Bronchial epithelial cell (primary cell): ENCODE data around the gene CD3D. TPM values are rescaled to one million over a fixed set of nuclear protein-coding genes. Genes with fewer than 3 reads are reported as not detected.

Source experiments
- DNase-seq: peaks from one replicate; pipeline ENCODE4 v3.0.0-alpha.2; 2010; ENCODE audit warnings: low read depth
- FAIRE-seq: peaks from 2 replicates; lab custom pipeline; 2011; peaks lifted over from hg19 to GRCh38; lab: Jason Lieb, UNC
- H3K27me3 ChIP-seq: 2 replicates; pipeline ENCODE4 v1.5.1; 2011; ENCODE audit warnings: low read length; ENCODE audit not compliant: control insufficient read depth, insufficient read depth
- H3K36me3 ChIP-seq: 2 replicates; pipeline ENCODE4 v1.5.1; 2011; ENCODE audit warnings: low read length; ENCODE audit not compliant: control insufficient read depth, insufficient read depth
- H3K4me3 ChIP-seq: 2 replicates; pipeline ENCODE4 v1.5.1; 2011; ENCODE audit warnings: mild to moderate bottlenecking, low read depth, low read length, control low read depth
- total RNA-seq: library from RNA; depleted of rRNA; stranded (reverse); fragments of >200 nt; gene quantifications from 2 replicates; pipeline ENCODE4 v1.2.1, GENCODE V29; 2014
- TF ChIP-seq, protein P1 (sequence below): IDR thresholded peaks from 2 replicates; pipeline ENCODE4 v1.5.1; 2011; ENCODE audit warnings: mild to moderate bottlenecking, moderate library complexity, low read length, control low read depth, inconsistent platforms; ENCODE audit not compliant: insufficient read depth, severe bottlenecking

CD3D gene
- total RNA-seq: not detected in 2 replicates

DNA sequence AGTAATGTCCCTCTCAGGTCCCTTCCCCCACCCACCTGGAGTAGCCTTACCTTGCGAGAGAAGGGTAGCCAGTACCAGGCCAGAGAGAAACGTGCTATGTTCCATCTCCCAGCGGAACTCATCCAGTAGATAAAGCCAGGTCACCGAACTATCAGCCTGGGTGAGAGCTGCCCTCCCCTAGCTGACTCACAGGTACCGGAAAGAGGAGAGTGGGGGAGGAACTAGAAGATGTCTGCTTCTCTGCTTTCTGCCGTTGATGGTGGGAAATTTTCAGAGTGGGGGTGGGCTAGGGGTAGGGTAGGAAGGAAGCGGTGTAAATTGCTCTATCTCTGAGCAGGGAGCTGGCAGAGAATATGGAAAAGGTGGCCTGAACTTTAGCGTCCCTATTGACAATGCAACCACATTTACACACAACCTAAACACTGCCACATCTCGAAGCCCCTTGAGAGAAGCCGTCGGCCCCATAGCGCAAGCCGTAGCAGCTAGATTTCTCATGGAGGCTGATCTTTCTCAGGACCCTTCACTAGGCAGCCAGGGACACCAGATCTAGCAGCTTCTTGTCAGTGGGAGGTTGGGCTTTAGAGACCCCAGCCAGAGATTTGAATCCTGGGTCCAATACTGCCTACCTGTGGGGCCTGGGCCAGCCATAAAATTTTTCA is at the start of gene CD3D:
Gene CD3D, minus strand, starts transcription at position 203 of the 659 bp plus-strand sequence. Its CDS starts 98 bp downstream, at position 105.
- no peaks in the 10 kb centered on the region for H3K27me3 ChIP-seq
- no peaks in the 10 kb centered on the region for H3K36me3 ChIP-seq
- no peak within 1 kb of the TSS for H3K4me3 ChIP-seq
- TF ChIP-seq, protein P1, sequence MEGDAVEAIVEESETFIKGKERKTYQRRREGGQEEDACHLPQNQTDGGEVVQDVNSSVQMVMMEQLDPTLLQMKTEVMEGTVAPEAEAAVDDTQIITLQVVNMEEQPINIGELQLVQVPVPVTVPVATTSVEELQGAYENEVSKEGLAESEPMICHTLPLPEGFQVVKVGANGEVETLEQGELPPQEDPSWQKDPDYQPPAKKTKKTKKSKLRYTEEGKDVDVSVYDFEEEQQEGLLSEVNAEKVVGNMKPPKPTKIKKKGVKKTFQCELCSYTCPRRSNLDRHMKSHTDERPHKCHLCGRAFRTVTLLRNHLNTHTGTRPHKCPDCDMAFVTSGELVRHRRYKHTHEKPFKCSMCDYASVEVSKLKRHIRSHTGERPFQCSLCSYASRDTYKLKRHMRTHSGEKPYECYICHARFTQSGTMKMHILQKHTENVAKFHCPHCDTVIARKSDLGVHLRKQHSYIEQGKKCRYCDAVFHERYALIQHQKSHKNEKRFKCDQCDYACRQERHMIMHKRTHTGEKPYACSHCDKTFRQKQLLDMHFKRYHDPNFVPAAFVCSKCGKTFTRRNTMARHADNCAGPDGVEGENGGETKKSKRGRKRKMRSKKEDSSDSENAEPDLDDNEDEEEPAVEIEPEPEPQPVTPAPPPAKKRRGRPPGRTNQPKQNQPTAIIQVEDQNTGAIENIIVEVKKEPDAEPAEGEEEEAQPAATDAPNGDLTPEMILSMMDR: no peak
- DNase-seq (no peak), FAIRE-seq (no peak)

DNA sequence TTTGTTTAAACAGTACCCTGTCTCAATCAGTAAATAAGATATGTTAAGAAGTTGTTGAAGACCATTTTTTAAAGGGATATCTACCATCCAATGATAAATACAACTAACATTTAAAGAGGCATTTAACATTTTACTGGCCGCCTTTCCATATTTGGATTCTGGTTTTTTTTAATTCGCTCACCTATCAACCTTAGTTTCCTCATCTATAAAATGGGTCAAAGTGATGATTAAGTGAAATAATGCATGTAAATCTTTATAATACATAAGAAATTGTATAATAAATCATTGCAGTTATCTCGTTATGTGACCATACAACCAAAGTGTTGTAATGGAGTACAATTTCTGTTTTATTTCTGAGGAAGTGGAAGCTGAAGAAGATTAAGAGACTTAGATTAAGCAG is 41.2 kb upstream of the CD3D start:
- FAIRE-seq: no peak
- DNase-seq: no peak
- no peak overlapping the region for H3K4me3 ChIP-seq
- peaks cover 15% of the 10 kb centered on the region for H3K36me3 ChIP-seq
- TF ChIP-seq, protein P1: no peak
- no peaks in the 10 kb centered on the region for H3K27me3 ChIP-seq

DNA sequence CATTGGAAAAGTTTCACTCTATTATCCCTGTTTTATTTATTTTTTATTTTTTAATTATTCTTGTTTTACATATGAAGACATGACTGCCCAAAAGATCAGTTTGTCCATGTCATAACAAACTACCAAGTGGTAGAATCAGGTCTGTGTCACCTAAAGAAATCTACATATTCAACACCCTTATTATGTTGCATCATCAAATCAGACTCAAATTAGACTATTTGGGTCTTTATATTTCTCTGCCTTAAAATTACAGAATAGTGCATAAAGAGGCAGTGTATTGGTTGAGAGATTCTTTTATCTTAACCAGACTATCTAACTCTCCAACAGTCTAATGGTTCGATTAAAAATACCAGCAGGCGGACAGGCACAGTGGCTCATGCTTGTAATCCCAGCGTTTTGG is 40.4 kb upstream of the CD3D start:
- no peak for FAIRE-seq
- H3K36me3 ChIP-seq: peaks cover 15% of the 10 kb centered on the region
- TF ChIP-seq, protein P1: no peak
- H3K27me3 ChIP-seq: no peaks in the 10 kb centered on the region
- DNase-seq: no peak
- no peak overlapping the region for H3K4me3 ChIP-seq

DNA sequence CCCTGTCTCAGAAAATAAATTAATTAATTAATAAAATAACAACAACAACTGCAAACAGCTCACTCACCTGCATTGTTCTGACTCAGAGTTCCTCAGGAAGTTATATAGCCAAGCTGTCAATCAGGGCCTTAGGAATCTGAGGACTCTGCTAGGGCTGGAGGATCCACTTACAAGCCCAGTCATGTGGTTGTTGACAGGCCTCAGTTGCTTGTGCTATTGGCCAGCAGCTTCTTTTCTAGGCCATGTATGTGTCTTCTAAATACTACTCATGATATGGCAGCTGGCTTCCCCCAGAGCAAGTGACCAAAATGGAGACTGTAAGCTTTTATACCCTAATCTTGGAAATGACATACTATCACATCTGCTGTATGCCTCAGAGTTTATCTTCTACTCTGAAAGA is 38.1 kb upstream of the CD3D start:
- H3K27me3 ChIP-seq: no peaks in the 10 kb centered on the region
- DNase-seq (peak; percentile 88), FAIRE-seq (no peak)
- H3K4me3 ChIP-seq: no peak overlapping the region
- H3K36me3 ChIP-seq: peaks cover 17% of the 10 kb centered on the region
- TF ChIP-seq, protein P1: no peak

DNA sequence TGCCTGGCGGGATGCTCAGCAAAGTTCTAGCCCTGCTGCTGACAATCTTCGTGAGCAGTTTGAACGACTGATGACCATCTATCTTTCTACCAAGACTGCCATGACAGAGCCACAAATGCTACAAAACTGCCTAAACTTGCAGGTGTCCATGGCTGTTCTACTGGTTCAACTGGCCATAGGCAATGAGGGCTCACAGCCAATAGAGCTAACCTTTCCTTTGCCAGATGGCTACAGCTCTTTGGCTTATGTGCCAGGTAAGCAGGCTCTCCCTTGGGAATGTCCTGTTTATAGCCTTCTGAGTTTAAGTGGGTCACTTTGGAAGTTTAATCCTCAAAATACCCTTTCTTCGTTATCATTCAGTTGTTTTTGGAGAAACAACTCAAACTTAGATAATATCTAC is 37.0 kb upstream of the CD3D start:
- DNase-seq (no peak), FAIRE-seq (no peak)
- Histone ChIP-seq H3K4me3 (no peak overlapping the region), H3K27me3 (no peaks in the 10 kb centered on the region), H3K36me3 (peaks cover 16% of the 10 kb centered on the region)
- TF ChIP-seq, protein P1: no peak

DNA sequence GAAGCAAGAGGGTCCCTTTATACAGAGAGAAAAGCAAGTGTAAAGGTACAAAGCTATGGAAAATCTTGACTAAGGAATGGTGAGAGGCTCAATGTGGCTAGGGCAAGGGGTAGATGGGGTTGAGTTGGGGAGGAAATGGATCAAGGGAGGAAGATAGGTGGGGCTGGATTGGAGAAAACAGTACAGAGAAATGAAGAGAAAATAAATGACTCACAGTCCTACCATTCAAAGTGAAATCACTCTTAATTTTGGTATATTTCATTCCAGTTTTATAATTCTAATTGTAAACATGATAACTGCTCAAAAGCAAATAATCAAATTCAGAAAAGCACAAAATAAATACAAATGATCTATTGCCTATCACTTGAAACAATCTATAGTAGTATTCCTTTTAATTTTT is 33.5 kb upstream of the CD3D start:
- FAIRE-seq: no peak
- no peak overlapping the region for H3K4me3 ChIP-seq
- H3K36me3 ChIP-seq: peaks cover 16% of the 10 kb centered on the region
- no peaks in the 10 kb centered on the region for H3K27me3 ChIP-seq
- TF ChIP-seq, protein P1: no peak
- no peak for DNase-seq
